Measurements from ENCODE around the gene ZMAT5. TPM values are rescaled to one million over a fixed set of nuclear protein-coding genes. Genes with fewer than 3 reads are reported as not detected.

The ZMAT5 gene
- total and polyA plus RNA-seq, 10 of the 15 experiments (the other 5 are each of a cell fraction or from before 2014, with no cell fraction given), result 2.3 to 43.0 (median 21.9) TPM

- Histone ChIP-seq H3K4me3 (no peak overlapping the region), H3K27me3 (replicated peaks in 1 of 2; ENCODE audit: control insufficient read depth in 2 of 2, insufficient read depth in 2 of 2, low read length in 1 of 2) (no peaks in the 10 kb centered on the region), H2AFZ (ENCODE audit: control insufficient read depth, low read depth, low read length) (no peak overlapping the region), H3K79me2 (ENCODE audit: control insufficient read depth, insufficient read depth, low read length) (no peaks in the 10 kb centered on the region), H3K9ac (ENCODE audit: control insufficient read depth, insufficient read depth, low read length) (no peak overlapping the region), H4K20me1 (ENCODE audit: control insufficient read depth, insufficient read depth) (no peaks in the 10 kb centered on the region), H3K27ac (ENCODE audit: control insufficient read depth, insufficient read depth) (no peak overlapping the region), H3K4me2 (ENCODE audit: control insufficient read depth, insufficient read depth) (no peak overlapping the region), H3K9me3 (replicated peaks; ENCODE audit: control insufficient read depth, insufficient read depth, low read length) (no peaks in the 10 kb centered on the region), H3K4me1 (ENCODE audit: control insufficient read depth, insufficient read depth, low read length) (peaks cover 3% of the 10 kb centered on the region; the same call in 1 of the 2 replicates), H3K36me3 (ENCODE audit: control insufficient read depth in 2 of 2, insufficient read depth in 2 of 2, low read length in 1 of 2) (no peaks in the 10 kb centered on the region; a peak in 1 of 4 replicates)
- CTCF ChIA-PET, result interaction anchor here (0.9 to 2.0 kb wide), 3 partner anchors 21 to 273 kb away, joined by 3 to 7 read pairs (median 3); no protein-coding TSS in a partner anchor
- ATAC-seq, result no peak; the same call in 2 of the 3 replicates
- POLR2A ChIA-PET, result interaction anchor here (0.7 kb wide), 1 partner anchor 51 kb away, joined by 8 read pairs; no protein-coding TSS in a partner anchor
- DNase-seq (ENCODE audit: low read depth, low spot score), result no peak
- TF ChIP-seq NR2F1 (conservative IDR thresholded peaks at IDR 0.05) (no peak), NR2C1 (IDR thresholded peaks at IDR 0.05) (no peak), BHLHE40 (IDR thresholded peaks at IDR 0.05; ENCODE audit: borderline replicate concordance in 1 of 2, low read depth in 2 of 2, low read length in 1 of 2) (peak in 1 of 2 experiments; percentile 30; a peak in 1 of 4 replicates)
- no peak for FAIRE-seq
- 75% methylated on average over 6 of the region's 6 CpGs for WGBS (ENCODE audit: insufficient coverage, insufficient replicate concordance, low lambda C conversion rate, missing lambda C conversion rate)
- in situ Hi-C loops (cut with MboI), result no loop called here
- BruUV-seq (replicated peaks), result no TSS peak
- RAD21 ChIA-PET (ENCODE audit: unreplicated experiment), result interaction anchor here (1.4 kb wide), 1 partner anchor 272 kb away, joined by 3 read pairs; no protein-coding TSS in a partner anchor
- SMC1A ChIA-PET (ENCODE audit: uncharacterized antibody, unreplicated experiment), result interaction anchor here (0.9 kb wide), 1 partner anchor 43 kb away, joined by 3 read pairs; no protein-coding TSS in a partner anchor
- intact Hi-C loops (cut with micrococcal nuclease; ENCODE audit: unreplicated experiment), result no loop called here
These were observed 33.9 kb downstream of the ZMAT5 start for GRCh38 chr22:29732883-29733282.

GRCh38 chr22:29731058-29731850 is 35.6 kb downstream of the ZMAT5 start:
- peaks cover 3% of the 10 kb centered on the region; the same call in 1 of the 2 replicates for H3K4me1 ChIP-seq (ENCODE audit: control insufficient read depth, insufficient read depth, low read length)
- H4K20me1 ChIP-seq (ENCODE audit: control insufficient read depth, insufficient read depth), result no peaks in the 10 kb centered on the region
- no peak overlapping the region for H2AFZ ChIP-seq (ENCODE audit: control insufficient read depth, low read depth, low read length)
- WGBS (ENCODE audit: insufficient coverage, insufficient replicate concordance, low lambda C conversion rate, missing lambda C conversion rate), result 61% methylated on average over 18 of the region's 18 CpGs
- no peak overlapping the region for H3K27ac ChIP-seq (ENCODE audit: control insufficient read depth, insufficient read depth)
- FAIRE-seq (no peak), DNase-seq (ENCODE audit: low read depth, low spot score) (no peak), ATAC-seq (no peak)
- CTCF ChIA-PET, result interaction anchor here (2.0 kb wide), 1 partner anchor 274 kb away, joined by 8 read pairs; no protein-coding TSS in a partner anchor
- no peaks in the 10 kb centered on the region for H3K9me3 ChIP-seq (replicated peaks; ENCODE audit: control insufficient read depth, insufficient read depth, low read length)
- in situ Hi-C loops (cut with MboI), result no loop called here
- H3K4me2 ChIP-seq (ENCODE audit: control insufficient read depth, insufficient read depth), result no peak overlapping the region
- no peak overlapping the region for H3K4me3 ChIP-seq
- no peaks in the 10 kb centered on the region for H3K27me3 ChIP-seq (replicated peaks in 1 of 2; ENCODE audit: control insufficient read depth in 2 of 2, insufficient read depth in 2 of 2, low read length in 1 of 2)
- SMC1A ChIA-PET (ENCODE audit: uncharacterized antibody, unreplicated experiment), result no interaction called here
- BruUV-seq (replicated peaks), result no TSS peak
- RAD21 ChIA-PET (ENCODE audit: unreplicated experiment), result no interaction called here
- H3K79me2 ChIP-seq (ENCODE audit: control insufficient read depth, insufficient read depth, low read length), result no peaks in the 10 kb centered on the region
- intact Hi-C loops (cut with micrococcal nuclease; ENCODE audit: unreplicated experiment), result no loop called here
- POLR2A ChIA-PET, result no interaction called here
- H3K36me3 ChIP-seq (ENCODE audit: control insufficient read depth in 2 of 2, insufficient read depth in 2 of 2, low read length in 1 of 2), result no peaks in the 10 kb centered on the region; a peak in 1 of 4 replicates
- no peak overlapping the region for H3K9ac ChIP-seq (ENCODE audit: control insufficient read depth, insufficient read depth, low read length)
- TF ChIP-seq CBX3 (IDR thresholded peaks at IDR 0.05; ENCODE audit: borderline replicate concordance, low read depth) (no peak), POU2F2 (IDR thresholded peaks at IDR 0.05; ENCODE audit: borderline replicate concordance, low read depth, low read length) (no peak), HSF1 (IDR thresholded peaks at IDR 0.05; ENCODE audit: low read depth, low read length) (no peak), MXI1 (IDR thresholded peaks at IDR 0.05; ENCODE audit: low read depth, low read length) (no peak), SUPT20H (IDR thresholded peaks at IDR 0.05; ENCODE audit: borderline replicate concordance, control insufficient read depth, low read depth, low read length) (no peak), BRCA1 (IDR thresholded peaks at IDR 0.05; ENCODE audit: low read depth, low read length) (no peak), POLR2AphosphoS5 (IDR thresholded peaks at IDR 0.05; ENCODE audit: low read length) (no peak)
- TF ChIP-seq, protein P1, sequence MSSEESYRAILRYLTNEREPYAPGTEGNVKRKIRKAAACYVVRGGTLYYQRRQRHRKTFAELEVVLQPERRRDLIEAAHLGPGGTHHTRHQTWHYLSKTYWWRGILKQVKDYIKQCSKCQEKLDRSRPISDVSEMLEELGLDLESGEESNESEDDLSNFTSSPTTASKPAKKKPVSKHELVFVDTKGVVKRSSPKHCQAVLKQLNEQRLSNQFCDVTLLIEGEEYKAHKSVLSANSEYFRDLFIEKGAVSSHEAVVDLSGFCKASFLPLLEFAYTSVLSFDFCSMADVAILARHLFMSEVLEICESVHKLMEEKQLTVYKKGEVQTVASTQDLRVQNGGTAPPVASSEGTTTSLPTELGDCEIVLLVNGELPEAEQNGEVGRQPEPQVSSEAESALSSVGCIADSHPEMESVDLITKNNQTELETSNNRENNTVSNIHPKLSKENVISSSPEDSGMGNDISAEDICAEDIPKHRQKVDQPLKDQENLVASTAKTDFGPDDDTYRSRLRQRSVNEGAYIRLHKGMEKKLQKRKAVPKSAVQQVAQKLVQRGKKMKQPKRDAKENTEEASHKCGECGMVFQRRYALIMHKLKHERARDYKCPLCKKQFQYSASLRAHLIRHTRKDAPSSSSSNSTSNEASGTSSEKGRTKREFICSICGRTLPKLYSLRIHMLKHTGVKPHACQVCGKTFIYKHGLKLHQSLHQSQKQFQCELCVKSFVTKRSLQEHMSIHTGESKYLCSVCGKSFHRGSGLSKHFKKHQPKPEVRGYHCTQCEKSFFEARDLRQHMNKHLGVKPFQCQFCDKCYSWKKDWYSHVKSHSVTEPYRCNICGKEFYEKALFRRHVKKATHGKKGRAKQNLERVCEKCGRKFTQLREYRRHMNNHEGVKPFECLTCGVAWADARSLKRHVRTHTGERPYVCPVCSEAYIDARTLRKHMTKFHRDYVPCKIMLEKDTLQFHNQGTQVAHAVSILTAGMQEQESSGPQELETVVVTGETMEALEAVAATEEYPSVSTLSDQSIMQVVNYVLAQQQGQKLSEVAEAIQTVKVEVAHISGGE (CRISPR knock-in tag; IDR thresholded peaks at IDR 0.05), result no peak

Data from GM12878 (cell line).